Fibroblast of gingiva (primary cell): ENCODE results near the gene USP17L21.
"Not testable (repeated sequence)": the region's sequence is repeated elsewhere in the genome, so short reads cannot be mapped to it uniquely, and the experiment has no call there.

Experiments used
- DNase-seq: peaks from one replicate; pipeline ENCODE4 v3.0.0-alpha.2; 2011; ENCODE audit warnings: low read depth

The USP17L21 gene

DNA sequence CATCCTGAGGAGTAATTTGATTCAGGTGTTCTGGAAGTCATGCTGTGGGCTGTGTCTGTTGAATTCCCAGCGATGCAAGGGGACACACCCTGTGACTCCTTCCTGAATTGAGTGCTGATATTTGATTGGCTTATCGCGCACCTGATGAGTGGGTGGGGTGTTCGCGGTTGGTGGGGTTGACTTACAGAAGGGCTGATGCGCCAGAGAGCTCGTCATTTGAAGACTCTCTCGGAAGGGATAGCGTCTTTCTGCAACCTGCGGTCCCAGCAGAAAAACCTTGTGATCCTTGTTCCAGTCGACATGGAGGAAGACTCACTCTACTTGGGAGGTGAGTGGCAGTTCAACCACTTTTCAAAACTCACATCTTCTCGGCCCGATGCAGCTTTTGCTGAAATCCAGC, at the start of gene USP17L21:
USP17L21 (plus strand) TSS at position 301 of the 400 bp plus-strand sequence; CDS start at position 301, 0 bp downstream.
- not testable (repeated sequence) for DNase-seq

DNA sequence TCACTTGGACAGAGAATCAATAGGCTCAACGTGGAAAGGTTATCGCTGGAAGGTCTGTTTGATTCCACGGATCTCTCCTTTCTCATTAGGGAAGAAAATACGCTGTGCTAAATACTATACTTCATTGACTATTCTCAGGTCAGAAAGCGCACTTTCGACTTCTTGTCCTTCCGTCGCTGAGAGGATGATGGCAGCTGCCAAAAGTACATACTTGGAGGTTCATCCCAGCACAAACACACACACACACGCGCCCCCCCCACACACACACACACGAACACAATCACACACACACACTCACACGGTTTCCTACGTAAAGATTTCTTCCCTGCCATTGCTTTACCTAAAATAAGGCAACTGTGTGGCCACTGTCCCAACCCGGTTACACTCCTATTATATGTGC, 48.0 kb upstream of the USP17L21 start:
- DNase-seq = not testable (repeated sequence)

- not testable (repeated sequence) for DNase-seq
These were observed 47.6 kb upstream of the USP17L21 start, which contains the start of gene USP17L11 for GRCh38 chr4:9215105-9215504. USP17L11 (plus strand) TSS chr4:9215405; CDS start chr4:9215405, 0 bp downstream.

- DNase-seq = not testable (repeated sequence)
These were observed 42.8 kb upstream of the USP17L21 start, which contains the start of gene USP17L12 for GRCh38 chr4:9219852-9220251. USP17L12 (plus strand) TSS chr4:9220152; CDS start chr4:9220152, 0 bp downstream.

- not testable (repeated sequence) for DNase-seq
These were observed 38.1 kb upstream of the USP17L21 start, which contains the start of gene USP17L13 for GRCh38 chr4:9224596-9224995. USP17L13 (plus strand) TSS chr4:9224896; CDS start chr4:9224896, 0 bp downstream.

DNA sequence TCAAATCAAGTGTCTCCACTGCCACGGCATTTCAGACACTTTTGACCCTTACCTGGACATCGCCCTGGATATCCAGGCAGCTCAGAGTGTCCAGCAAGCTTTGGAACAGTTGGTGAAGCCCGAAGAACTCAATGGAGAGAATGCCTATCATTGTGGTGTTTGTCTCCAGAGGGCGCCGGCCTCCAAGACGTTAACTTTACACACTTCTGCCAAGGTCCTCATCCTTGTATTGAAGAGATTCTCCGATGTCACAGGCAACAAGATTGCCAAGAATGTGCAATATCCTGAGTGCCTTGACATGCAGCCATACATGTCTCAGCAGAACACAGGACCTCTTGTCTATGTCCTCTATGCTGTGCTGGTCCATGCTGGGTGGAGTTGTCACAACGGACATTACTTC, 32.4 kb upstream of the USP17L21 start:
- not testable (repeated sequence) for DNase-seq

DNA sequence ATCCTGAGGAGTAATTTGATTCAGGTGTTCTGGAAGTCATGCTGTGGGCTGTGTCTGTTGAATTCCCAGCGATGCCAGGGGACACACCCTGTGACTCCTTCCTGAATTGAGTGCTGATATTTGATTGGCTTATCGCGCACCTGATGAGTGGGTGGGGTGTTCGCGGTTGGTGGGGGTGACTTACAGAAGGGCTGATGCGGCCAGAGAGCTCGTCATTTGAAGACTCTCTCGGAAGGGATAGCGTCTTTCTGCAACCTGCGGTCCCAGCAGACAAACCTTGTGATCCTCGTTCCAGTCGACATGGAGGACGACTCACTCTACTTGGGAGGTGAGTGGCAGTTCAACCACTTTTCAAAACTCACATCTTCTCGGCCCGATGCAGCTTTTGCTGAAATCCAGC, 28.6 kb upstream of the USP17L21 start, which contains the start of gene USP17L15:
USP17L15 (plus strand) TSS at position 301 of the 400 bp plus-strand sequence; CDS start at position 301, 0 bp downstream.
- not testable (repeated sequence) for DNase-seq

GRCh38 chr4:9238461-9238860, 24.2 kb upstream of the USP17L21 start:
- peak; percentile 0 for DNase-seq

DNA sequence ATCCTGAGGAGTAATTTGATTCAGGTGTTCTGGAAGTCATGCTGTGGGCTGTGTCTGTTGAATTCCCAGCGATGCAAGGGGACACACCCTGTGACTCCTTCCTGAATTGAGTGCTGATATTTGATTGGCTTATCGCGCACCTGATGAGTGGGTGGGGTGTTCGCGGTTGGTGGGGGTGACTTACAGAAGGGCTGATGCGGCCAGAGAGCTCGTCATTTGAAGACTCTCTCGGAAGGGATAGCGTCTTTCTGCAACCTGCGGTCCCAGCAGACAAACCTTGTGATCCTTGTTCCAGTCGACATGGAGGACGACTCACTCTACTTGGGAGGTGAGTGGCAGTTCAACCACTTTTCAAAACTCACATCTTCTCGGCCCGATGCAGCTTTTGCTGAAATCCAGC, 19.1 kb upstream of the USP17L21 start, which contains the start of gene USP17L17:
USP17L17 (plus strand) TSS at position 301 of the 400 bp plus-strand sequence; CDS start at position 301, 0 bp downstream.
- not testable (repeated sequence) for DNase-seq

GRCh38 chr4:9247953-9248680, 14.6 kb upstream of the USP17L21 start, which contains the start of gene USP17L18:
USP17L18 (plus strand) TSS chr4:9248630; CDS start chr4:9248630, 0 bp downstream.
- peak; percentile 0 for DNase-seq

DNA sequence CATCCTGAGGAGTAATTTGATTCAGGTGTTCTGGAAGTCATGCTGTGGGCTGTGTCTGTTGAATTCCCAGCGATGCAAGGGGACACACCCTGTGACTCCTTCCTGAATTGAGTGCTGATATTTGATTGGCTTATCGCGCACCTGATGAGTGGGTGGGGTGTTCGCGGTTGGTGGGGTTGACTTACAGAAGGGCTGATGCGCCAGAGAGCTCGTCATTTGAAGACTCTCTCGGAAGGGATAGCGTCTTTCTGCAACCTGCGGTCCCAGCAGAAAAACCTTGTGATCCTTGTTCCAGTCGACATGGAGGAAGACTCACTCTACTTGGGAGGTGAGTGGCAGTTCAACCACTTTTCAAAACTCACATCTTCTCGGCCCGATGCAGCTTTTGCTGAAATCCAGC, 9.6 kb upstream of the USP17L21 start, which contains the start of gene USP17L19:
USP17L19 (plus strand) TSS at position 301 of the 400 bp plus-strand sequence; CDS start at position 301, 0 bp downstream.
- not testable (repeated sequence) for DNase-seq

GRCh38 chr4:9257824-9258223, 4.8 kb upstream of the USP17L21 start, which contains the start of gene USP17L20:
USP17L20 (plus strand) TSS chr4:9258124; CDS start chr4:9258124, 0 bp downstream.
- DNase-seq = not testable (repeated sequence)

- DNase-seq = not testable (repeated sequence)
These were observed 4.6 kb downstream of the USP17L21 start, which contains the start of gene USP17L22 for GRCh38 chr4:9267319-9267718. USP17L22 (plus strand) TSS chr4:9267619; CDS start chr4:9267619, 0 bp downstream.

DNA sequence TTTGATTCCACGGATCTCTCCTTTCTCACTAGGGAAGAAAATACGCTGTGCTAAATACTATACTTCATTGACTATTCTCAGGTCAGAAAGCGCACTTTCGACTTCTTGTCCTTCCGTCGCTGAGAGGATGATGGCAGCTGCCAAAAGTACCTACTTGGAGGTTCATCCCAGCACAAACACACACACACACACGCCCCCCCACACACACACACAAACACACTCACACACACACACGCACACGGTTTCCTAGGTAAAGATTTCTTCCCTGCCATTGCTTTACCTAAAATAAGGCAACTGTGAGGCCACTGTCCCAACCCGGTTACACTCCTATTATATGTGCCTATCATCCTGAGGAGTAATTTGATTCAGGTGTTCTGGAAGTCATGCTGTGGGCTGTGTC, 9.0 kb downstream of the USP17L21 start:
- not testable (repeated sequence) for DNase-seq
